Lower lobe of right lung (tissue), 2 donors: Measurements from ENCODE around the gene VWA5B1. TPM values are rescaled to one million over a fixed set of nuclear protein-coding genes. Genes with fewer than 3 reads are reported as not detected.

Experiments
- ATAC-seq, 2 donors: fragments of 200-7000 bp; cut with Tn5 transposase; one replicate each; pipeline ENCODE4 v1.9.1; 2020 to 2022; ENCODE audit warnings: mild to moderate bottlenecking in 2 of 2, moderate library complexity in 2 of 2
- DNase-seq: peaks from one replicate; pipeline ENCODE4 v3.0.0-alpha.2; 2020
- H3K27ac ChIP-seq: fragments of 200-600 bp; one replicate; pipeline ENCODE4 v1.8.0; 2022
- H3K27me3 ChIP-seq: fragments of 200-600 bp; one replicate; pipeline ENCODE4 v1.8.0; 2022; ENCODE audit warnings: low read depth
- H3K36me3 ChIP-seq: fragments of 200-600 bp; one replicate; pipeline ENCODE4 v1.8.0; 2022; ENCODE audit warnings: mild to moderate bottlenecking
- H3K4me1 ChIP-seq: fragments of 200-600 bp; one replicate; pipeline ENCODE4 v1.8.0; 2022
- H3K4me3 ChIP-seq: fragments of 200-600 bp; one replicate; pipeline ENCODE4 v1.8.0; 2022; ENCODE audit warnings: mild to moderate bottlenecking
- H3K9me3 ChIP-seq: fragments of 200-600 bp; one replicate; pipeline ENCODE4 v1.8.0; 2022
- intact Hi-C: fragments of 100-400 bp; cut with DNase I; formaldehyde crosslinking; loops from one replicate; pipeline ENCODE4 v1.11.0; 2022
- total RNA-seq: library from RNA; stranded (reverse); fragmentation: NEBNext Ultra II Directional; extraction: Animal tissue kit (Norgen Biotek cat#: 25700); gene quantifications from one replicate; pipeline ENCODE4 v1.2.1, GENCODE V29; 2021
- TF ChIP-seq, protein P1 (sequence below): fragments of 200-600 bp; IDR thresholded peaks from one replicate; pipeline ENCODE4 v1.8.0; 2022; ENCODE audit warnings: antibody characterized with exemption, mild to moderate bottlenecking
- donor health status: DM: no; HTN: yes; CAD: no; lungs with severe emphysema.

The VWA5B1 gene
- total RNA-seq, 1 donor from 2014 or later = 0.30 TPM

DNA sequence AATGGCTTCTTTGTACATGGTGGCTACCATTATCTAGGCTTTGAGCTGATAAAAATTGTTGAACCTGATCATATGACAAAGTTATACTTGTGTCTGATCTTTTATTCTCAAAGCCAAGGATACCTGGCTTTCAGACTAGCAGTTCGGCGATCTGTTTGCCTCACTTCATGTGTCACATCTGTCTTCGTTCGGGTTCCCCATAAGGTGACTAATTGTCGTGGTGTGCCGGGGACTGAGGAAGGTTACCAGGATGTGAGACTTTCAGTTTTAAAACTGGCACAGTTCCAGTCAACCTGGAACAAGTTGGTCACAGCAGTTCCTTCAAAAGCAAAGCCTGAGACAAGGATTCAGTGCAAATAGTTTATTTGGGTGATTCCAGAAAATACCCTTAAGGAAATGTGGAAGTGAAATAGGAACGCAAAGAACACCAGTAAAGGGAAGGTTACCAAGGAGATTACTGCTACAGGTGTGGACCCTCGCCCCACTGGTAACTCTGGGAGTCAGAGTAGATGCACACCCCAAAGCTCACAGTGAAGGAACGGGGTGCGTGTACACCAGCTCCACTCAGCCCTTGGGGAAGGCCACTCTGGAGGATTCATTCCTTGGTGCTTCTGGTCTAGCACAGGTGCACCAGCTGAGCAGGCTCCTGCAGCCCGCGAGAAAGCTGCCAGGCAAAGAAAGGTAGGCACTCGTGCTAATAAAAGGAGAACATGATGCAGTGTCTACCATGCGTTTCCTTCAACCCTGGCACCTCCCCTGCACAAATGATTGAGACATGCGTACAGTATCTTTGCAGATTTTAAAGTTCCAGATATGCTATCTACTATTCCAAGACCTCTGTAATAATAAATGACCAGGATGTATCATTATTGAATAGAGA is 69.0 kb downstream of the VWA5B1 start:
- H3K4me3 ChIP-seq = no peak overlapping the region
- no peak for DNase-seq
- H3K4me1 ChIP-seq = peaks cover 6% of the 10 kb centered on the region
- no peak for ATAC-seq
- no peaks in the 10 kb centered on the region for H3K36me3 ChIP-seq
- intact Hi-C loops = no loop called here
- H3K27me3 ChIP-seq = peaks cover 26% of the 10 kb centered on the region
- no peaks in the 10 kb centered on the region for H3K9me3 ChIP-seq
- TF ChIP-seq, protein P1, sequence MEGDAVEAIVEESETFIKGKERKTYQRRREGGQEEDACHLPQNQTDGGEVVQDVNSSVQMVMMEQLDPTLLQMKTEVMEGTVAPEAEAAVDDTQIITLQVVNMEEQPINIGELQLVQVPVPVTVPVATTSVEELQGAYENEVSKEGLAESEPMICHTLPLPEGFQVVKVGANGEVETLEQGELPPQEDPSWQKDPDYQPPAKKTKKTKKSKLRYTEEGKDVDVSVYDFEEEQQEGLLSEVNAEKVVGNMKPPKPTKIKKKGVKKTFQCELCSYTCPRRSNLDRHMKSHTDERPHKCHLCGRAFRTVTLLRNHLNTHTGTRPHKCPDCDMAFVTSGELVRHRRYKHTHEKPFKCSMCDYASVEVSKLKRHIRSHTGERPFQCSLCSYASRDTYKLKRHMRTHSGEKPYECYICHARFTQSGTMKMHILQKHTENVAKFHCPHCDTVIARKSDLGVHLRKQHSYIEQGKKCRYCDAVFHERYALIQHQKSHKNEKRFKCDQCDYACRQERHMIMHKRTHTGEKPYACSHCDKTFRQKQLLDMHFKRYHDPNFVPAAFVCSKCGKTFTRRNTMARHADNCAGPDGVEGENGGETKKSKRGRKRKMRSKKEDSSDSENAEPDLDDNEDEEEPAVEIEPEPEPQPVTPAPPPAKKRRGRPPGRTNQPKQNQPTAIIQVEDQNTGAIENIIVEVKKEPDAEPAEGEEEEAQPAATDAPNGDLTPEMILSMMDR = no peak
- H3K27ac ChIP-seq = no peak overlapping the region

DNA sequence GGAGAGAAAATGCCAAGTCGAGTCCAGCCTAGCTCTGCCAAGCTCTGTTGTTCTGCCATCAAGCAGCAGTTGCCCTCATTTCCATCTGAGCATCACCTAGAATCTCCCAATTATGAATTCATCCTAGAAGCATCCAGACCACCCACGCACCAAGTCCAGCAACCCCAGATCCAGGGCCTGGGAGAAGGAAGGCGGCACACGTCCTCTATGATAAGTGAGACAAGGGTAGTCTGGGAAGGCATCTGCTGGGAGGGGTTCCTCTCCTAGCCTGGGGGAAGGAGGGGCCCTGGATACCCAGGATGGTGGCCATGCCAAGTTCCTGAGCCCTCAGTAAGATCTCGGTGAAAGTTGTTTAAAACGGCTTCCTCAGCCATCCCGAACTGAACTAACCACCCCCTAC is 70.7 kb downstream of the VWA5B1 start:
- intact Hi-C loops = no loop called here
- Histone ChIP-seq H3K36me3 (no peaks in the 10 kb centered on the region), H3K4me1 (peaks cover 6% of the 10 kb centered on the region), H3K27ac (no peak overlapping the region), H3K27me3 (peaks cover 43% of the 10 kb centered on the region), H3K4me3 (no peak overlapping the region), H3K9me3 (no peaks in the 10 kb centered on the region)
- ATAC-seq (no peak), DNase-seq (no peak)
- TF ChIP-seq, protein P1 = no peak

DNA sequence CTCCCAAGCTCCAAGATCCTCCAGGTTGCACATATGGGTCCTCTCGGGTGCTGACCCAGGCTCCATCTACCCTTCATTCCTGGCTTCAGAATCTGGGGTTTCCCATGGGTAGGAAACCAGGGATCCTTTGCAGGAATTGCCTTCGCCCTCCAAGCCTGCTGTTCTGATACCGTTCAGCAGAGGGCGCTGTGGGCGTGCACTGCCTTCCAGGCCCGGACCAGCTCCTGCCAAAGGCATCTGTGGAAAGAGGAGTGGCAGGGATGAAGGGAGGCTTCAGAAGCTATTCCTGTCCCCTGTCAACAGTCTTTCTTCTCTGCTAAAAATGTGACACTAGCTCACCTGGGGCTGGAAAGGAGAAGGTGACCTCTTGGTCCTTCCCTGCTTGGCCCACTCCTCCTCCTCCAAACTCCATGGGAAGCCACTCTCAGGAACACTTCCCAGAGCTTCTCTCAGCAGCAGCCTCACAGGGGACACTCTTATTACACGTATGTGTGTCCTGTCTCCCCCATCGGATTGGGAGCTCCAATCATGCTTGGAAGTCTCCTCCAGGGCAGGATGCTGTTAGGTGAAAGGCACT is 71.2 kb downstream of the VWA5B1 start:
- intact Hi-C loops = no loop called here
- Histone ChIP-seq H3K36me3 (no peaks in the 10 kb centered on the region), H3K27me3 (peaks cover 48% of the 10 kb centered on the region), H3K4me3 (no peak overlapping the region), H3K27ac (no peak overlapping the region), H3K9me3 (no peaks in the 10 kb centered on the region), H3K4me1 (peaks cover 6% of the 10 kb centered on the region)
- DNase-seq (no peak), ATAC-seq (peak; percentile 9 to 47)
- TF ChIP-seq, protein P1 = peak; percentile 69

DNA sequence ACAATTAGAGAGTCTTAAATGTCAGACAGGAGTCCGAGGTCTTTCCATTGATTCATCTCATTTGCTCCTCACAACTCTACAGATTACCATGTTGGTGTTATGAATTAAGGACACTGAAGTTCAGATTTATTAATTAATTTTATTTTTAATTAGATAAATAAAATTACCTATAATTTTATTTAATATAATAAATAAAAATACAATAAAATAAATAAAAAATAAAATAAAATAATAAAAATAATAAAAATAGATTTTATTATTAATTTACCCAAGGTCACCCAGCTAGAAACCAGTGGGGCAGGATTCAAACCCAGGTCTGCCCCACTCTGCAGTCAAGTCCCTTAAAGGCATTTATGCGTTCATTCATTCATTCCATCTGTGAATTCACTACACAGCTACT is 72.2 kb downstream of the VWA5B1 start:
- intact Hi-C loops = no loop called here
- H3K27me3 ChIP-seq = peaks cover 52% of the 10 kb centered on the region
- no peaks in the 10 kb centered on the region for H3K9me3 ChIP-seq
- TF ChIP-seq, protein P1 = no peak
- ATAC-seq = no peak
- no peaks in the 10 kb centered on the region for H3K36me3 ChIP-seq
- H3K4me3 ChIP-seq = no peak overlapping the region
- DNase-seq = no peak
- H3K4me1 ChIP-seq = peaks cover 5% of the 10 kb centered on the region
- H3K27ac ChIP-seq = no peak overlapping the region

DNA sequence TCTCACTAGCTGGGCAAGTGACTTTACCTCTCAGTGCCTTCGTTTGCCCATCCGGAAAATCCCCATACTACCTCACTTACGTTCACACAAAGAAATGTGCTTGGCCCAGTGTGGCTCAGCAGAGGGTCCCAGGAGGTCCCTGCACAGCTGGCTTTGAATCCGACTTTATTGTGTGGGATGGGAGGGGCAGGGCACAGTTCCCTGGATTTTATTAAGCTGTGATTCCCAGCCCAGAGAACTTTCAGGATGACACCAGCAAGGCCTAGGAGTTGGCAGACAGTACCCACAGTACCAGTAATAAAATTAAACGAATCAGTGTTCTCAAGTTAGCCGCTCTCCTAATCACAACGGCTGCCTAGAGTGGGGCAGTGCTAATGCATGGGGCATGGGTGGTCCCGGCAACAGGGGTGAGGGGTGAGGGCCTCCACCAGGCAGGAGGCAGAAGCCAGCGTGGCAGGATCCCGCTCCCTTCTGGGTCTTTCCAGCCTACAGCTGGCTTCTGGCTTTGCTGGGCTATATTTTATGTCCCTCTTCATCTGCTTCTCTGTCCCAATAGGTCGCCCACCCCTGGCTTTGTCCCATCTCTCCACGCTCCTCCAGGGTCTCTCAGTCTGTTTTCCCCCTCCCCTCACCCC is 74.9 kb downstream of the VWA5B1 start:
- intact Hi-C loops = no loop called here
- H3K27ac ChIP-seq = no peak overlapping the region
- ATAC-seq = no peak
- no peaks in the 10 kb centered on the region for H3K9me3 ChIP-seq
- H3K36me3 ChIP-seq = no peaks in the 10 kb centered on the region
- H3K4me3 ChIP-seq = no peak overlapping the region
- TF ChIP-seq, protein P1 = no peak
- H3K27me3 ChIP-seq = peaks cover 54% of the 10 kb centered on the region
- no peaks in the 10 kb centered on the region for H3K4me1 ChIP-seq
- DNase-seq = no peak
